Nephron progenitor cell (in vitro differentiated cells): ENCODE results near the gene DOCK3.
"Not testable (repeated sequence)": the region's sequence is repeated elsewhere in the genome, so short reads cannot be mapped to it uniquely, and the experiment has no call there.

Experiments used
- DNase-seq: peaks from one replicate; pipeline ENCODE4 v3.0.0; 2021
- H3K27ac Mint-ChIP-seq: 2 replicates; pipeline ENCODE4 v1.8.0; 2021; ENCODE audit warnings: mild to moderate bottlenecking, moderate library complexity, mixed read lengths
- H3K27me3 Mint-ChIP-seq: 2 replicates; pipeline ENCODE4 v1.8.0; 2021; ENCODE audit warnings: mild to moderate bottlenecking, low read depth, mixed read lengths; ENCODE audit not compliant: poor library complexity
- H3K36me3 Mint-ChIP-seq: 2 replicates; pipeline ENCODE4 v1.8.0; 2021; ENCODE audit warnings: low read depth, mixed read lengths
- H3K4me1 Mint-ChIP-seq: 2 replicates; pipeline ENCODE4 v1.8.0; 2021; ENCODE audit warnings: mixed read lengths
- H3K4me3 Mint-ChIP-seq: 2 replicates; pipeline ENCODE4 v1.8.0; 2021; ENCODE audit warnings: mild to moderate bottlenecking, moderate library complexity, mixed read lengths
- H3K9me3 Mint-ChIP-seq: 2 replicates; pipeline ENCODE4 v1.8.0; 2021; ENCODE audit warnings: mild to moderate bottlenecking, moderate library complexity, mixed read lengths
- CTCF ChIP-seq: fragments of 200-600 bp; sonication (generic); IDR thresholded peaks from 2 replicates; pipeline ENCODE4 v1.5.0; 2021; ENCODE audit warnings: antibody characterized with exemption

DOCK3 gene

GRCh38 chr3:51063053-51063452 is 388.3 kb downstream of the DOCK3 start:
- no peak overlapping the region for H3K4me3 Mint-ChIP-seq
- peaks cover 3% of the 10 kb centered on the region for H3K27me3 Mint-ChIP-seq
- no peak overlapping the region for H3K27ac Mint-ChIP-seq
- H3K4me1 Mint-ChIP-seq = no peaks in the 10 kb centered on the region
- H3K36me3 Mint-ChIP-seq = no peaks in the 10 kb centered on the region
- no peaks in the 10 kb centered on the region for H3K9me3 Mint-ChIP-seq
- no peak for TF ChIP-seq CTCF
- DNase-seq = no peak

GRCh38 chr3:51075221-51075775 is 400.6 kb downstream of the DOCK3 start:
- H3K27me3 Mint-ChIP-seq = no peaks in the 10 kb centered on the region
- no peak overlapping the region for H3K27ac Mint-ChIP-seq
- H3K4me3 Mint-ChIP-seq = no peak overlapping the region
- no peak for DNase-seq
- no peaks in the 10 kb centered on the region for H3K36me3 Mint-ChIP-seq
- H3K4me1 Mint-ChIP-seq = no peaks in the 10 kb centered on the region
- no peaks in the 10 kb centered on the region for H3K9me3 Mint-ChIP-seq
- no peak for TF ChIP-seq CTCF

DNA sequence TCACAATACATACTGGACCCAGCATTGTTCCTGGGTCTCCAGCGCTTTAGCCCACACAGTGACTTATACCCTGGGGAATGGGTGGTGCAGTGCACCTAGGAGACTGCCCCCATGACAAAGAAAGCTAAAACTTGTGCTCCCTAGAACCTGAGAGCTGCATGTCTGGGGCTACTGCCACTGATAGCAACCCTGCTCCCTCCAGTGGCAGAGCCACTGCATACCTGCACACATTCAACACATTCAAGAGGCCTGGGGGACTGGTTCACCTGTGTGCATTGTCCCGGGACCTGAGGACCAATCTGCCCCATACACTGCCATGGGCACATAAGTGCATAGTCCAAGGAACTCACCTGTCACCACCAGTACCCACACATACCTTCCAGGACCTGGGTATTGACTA is 407.6 kb downstream of the DOCK3 start:
- Mint-ChIP-seq H3K27ac (no peak overlapping the region), H3K27me3 (peaks cover 2% of the 10 kb centered on the region), H3K9me3 (peaks cover 56% of the 10 kb centered on the region), H3K36me3 (peaks cover 11% of the 10 kb centered on the region), H3K4me1 (no peaks in the 10 kb centered on the region), H3K4me3 (no peak overlapping the region)
- no peak for TF ChIP-seq CTCF
- DNase-seq = no peak

GRCh38 chr3:51083490-51083889 is 408.8 kb downstream of the DOCK3 start:
- peaks cover 63% of the 10 kb centered on the region for H3K9me3 Mint-ChIP-seq
- no peak overlapping the region for H3K27ac Mint-ChIP-seq
- no peak overlapping the region for H3K4me3 Mint-ChIP-seq
- no peak for DNase-seq
- no peaks in the 10 kb centered on the region for H3K4me1 Mint-ChIP-seq
- H3K36me3 Mint-ChIP-seq = peaks cover 11% of the 10 kb centered on the region
- H3K27me3 Mint-ChIP-seq = peaks cover 3% of the 10 kb centered on the region
- TF ChIP-seq CTCF = no peak

- not testable (repeated sequence) for H3K36me3 Mint-ChIP-seq, H3K4me3 Mint-ChIP-seq, H3K4me1 Mint-ChIP-seq, H3K27ac Mint-ChIP-seq, DNase-seq
- peaks cover 19% of the 10 kb centered on the region for H3K27me3 Mint-ChIP-seq
- peaks cover 30% of the 10 kb centered on the region for H3K9me3 Mint-ChIP-seq
Measured at GRCh38 chr3:51092141-51092540, 417.4 kb downstream of the DOCK3 start.

DNA sequence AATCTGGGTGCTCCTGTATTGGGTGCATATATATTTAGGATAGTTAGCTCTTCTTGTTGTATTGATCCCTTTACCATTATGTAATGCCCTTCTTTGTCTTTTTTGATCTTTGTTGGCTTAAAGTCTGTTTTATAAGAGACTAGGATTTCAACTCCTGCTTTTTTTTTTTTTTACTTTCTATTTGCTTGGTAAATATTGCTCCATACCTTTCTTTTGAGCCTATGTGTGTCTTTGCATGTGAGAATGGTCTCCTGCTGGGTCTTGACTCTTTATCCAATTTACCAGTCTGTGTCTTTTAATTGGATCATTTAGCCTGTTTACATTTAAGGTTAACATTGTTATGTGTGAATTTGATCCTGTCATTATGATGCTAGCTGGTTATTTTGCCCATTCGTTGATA is 420.1 kb downstream of the DOCK3 start:
- Mint-ChIP-seq H3K27me3 (peaks cover 17% of the 10 kb centered on the region), H3K9me3 (peaks cover 20% of the 10 kb centered on the region)
- not testable (repeated sequence) for H3K4me1 Mint-ChIP-seq, H3K4me3 Mint-ChIP-seq, H3K27ac Mint-ChIP-seq, DNase-seq, H3K36me3 Mint-ChIP-seq

- peak overlapping the region; percentile 4 for H3K27ac Mint-ChIP-seq
- peak; percentile 59 for DNase-seq
- peak; percentile 73 for TF ChIP-seq CTCF
- peaks cover 6% of the 10 kb centered on the region for H3K36me3 Mint-ChIP-seq
- peaks cover 15% of the 10 kb centered on the region for H3K27me3 Mint-ChIP-seq
- H3K4me3 Mint-ChIP-seq = no peak overlapping the region
- peaks cover 11% of the 10 kb centered on the region for H3K9me3 Mint-ChIP-seq
- H3K4me1 Mint-ChIP-seq = peaks cover 12% of the 10 kb centered on the region
Measured at GRCh38 chr3:51099794-51100535, 425.2 kb downstream of the DOCK3 start.
